C1 segment of cervical spinal cord (tissue), 14 donors: Measurements from ENCODE around the gene ITSN1.

Experiments
- DNase-seq, 14 donors: peaks; one replicate each; lab custom pipeline; 2025; lab: John Stamatoyannopoulos, UW

ITSN1 gene

GRCh38 chr21:33886321-33886720, 244.0 kb downstream of the ITSN1 start:
- no peak for DNase-seq

DNA sequence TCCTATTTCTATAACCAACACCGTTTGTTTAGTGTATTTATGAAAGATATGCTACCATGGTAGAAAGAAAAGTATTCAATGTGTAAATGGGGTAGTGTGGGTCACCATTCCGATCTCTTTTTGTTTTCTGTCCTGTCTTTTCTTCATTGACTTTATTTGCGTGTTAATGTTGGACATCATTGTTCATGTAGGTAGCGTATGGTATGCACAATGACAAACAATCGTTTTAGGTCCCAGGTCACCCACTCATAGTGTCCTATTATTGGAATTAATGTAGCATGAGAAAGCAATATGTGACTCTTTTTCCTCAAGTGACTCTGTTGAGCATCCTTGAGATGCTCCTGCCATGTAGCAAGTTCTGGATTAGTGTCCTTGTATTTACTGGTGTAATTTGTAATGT, 247.9 kb downstream of the ITSN1 start:
- no peak for DNase-seq

DNA sequence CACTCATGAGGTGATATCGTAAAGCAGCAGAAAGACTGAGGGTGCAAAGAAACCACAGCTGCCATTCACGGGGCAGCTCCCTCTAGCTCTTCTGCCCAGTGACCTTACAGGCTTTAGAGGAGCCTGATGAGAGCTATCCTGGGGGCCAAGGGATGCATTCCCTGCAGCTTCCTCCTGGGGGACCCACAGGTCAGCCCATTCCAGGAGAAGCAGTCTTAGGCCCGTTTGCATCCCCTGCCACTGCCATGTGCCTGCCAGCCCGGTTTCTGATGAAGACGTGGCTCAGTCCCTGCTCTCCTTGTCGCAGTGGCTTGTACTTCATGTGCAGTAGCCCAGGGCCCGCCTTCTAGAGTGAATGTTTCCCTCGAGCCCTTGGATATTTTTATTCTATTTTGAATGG, 250.6 kb downstream of the ITSN1 start:
- DNase-seq = no peak

- DNase-seq = no peak
These were observed 251.6 kb downstream of the ITSN1 start for GRCh38 chr21:33893917-33894316.

GRCh38 chr21:33894736-33895288, 252.5 kb downstream of the ITSN1 start:
- peak in 12 of 14 donors; percentile 1 to 42 (median 18) for DNase-seq

DNA sequence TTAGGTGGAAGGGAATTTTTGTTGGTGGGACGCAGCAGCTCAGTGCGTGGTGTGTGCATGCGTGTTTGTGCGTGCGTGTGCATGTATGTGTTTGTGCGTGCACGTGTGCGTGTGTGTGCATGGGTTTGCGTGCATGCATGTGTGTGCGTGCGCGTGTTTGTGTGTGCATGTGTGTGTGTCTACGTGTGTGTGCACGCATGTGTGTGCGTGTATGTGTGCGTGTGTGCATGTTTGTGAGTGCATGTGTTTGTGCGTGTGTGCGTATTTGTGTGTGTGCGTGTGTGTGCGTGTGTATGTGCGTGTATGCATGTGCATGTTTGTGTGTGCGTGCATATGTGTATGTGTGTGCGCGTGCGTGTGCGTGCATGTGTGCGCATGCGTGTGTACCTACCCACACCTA, 253.1 kb downstream of the ITSN1 start:
- no peak for DNase-seq

GRCh38 chr21:33896691-33897090, 254.4 kb downstream of the ITSN1 start:
- no peak for DNase-seq

GRCh38 chr21:33897098-33897497, 254.8 kb downstream of the ITSN1 start:
- no peak for DNase-seq

- no peak for DNase-seq
These were observed 255.4 kb downstream of the ITSN1 start for GRCh38 chr21:33897739-33898138.

DNA sequence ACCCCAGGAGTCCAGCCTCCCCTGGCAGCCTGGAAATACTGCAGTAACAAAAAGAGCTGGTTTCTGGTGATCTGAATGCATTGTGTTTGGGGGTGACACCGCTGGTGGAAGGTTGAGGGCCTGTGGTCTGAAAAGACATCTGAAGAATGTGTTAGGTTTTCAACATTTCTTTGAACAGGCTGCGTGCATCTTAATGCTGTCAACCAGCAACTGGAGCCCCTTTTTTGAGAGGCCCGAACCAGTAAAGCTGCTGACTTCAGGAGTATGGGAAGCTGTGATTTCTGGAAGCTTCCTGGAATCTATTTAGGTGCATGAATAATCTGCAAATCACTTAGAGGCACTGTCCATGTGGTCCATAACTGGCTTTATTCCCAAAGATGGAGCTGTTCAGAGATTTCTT, 256.3 kb downstream of the ITSN1 start:
- no peak for DNase-seq

DNA sequence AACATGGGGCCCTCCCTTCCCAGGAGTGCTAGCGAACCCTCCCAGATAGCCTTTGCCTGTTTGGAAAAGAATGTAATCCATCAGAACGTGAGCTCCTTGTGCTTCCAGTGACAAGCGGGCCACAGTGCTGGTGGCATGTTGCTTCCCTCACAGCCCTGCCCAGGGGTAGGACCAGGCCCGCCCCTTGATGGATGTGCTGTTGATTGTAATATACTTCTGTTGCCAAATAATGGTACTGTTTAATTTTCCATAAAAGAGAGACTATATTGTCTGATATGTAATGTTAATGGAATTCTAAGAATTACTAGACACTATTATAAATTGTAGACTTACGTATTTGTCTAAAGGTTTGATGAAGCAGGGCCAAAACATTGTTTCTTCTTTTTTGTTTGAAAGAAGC, 256.9 kb downstream of the ITSN1 start:
- no peak for DNase-seq

DNA sequence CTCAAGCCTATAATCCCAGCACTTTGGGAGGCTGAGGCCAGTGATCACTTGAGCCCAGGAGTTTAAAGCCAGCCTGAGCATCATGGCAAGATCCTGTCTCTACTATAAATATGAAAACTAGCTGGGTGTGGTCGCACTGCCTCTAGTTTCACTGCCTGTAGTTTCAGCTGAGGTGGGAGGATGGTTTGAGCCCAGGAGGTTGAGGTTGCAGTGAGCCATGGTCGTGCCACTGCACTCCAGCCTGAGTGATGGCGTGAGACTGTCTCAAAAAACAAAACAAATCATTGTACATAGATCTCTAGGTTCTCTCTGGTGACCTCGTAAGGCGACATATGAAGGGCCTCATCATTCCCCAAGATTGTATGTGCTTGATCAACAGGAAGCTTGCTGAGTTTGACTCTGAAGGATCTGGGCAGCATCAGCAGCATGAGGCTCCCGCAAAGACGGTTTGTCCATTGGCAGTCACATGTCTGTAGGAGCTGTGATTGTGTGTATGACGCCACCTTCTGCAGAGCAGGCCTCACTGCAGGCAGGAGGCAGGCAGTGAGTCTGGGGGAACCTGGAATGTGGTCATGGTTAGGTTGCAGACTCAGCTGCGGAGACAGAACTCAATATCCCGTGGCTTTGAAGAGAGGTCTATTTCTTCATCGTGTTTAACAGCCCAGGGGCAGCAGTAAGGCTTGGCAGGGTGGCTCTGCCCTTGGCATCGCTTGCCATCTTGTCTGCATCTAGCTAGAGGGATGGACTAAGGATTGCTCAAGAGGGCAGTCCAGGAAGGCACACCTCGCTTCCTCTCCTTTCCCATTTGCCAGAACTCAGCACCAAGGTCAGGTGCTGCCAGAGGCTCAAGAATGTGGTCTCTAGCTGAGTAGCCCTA, 259.3 kb downstream of the ITSN1 start:
- peak in 10 of 14 donors; percentile 2 to 50 (median 16) for DNase-seq

DNA sequence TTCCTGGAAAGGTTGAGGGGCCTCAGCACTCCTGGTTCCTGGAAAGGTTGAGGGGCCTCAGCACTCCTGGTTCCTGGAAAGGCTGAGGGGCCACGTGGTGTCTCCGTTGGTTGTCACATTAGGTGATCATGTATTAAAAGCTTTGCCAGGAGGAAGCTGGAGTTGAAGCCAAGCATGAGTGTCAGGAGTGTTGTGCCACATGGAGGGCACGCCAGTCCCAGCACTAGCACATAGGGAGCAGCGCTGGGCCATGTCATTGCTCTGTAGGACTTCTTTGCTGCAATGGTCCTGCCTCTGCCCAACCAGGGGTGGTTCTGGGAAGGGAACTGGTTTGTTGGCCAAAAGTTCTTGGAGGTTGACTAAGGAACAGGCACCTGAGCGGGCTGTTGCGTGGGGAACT, 260.0 kb downstream of the ITSN1 start:
- no peak for DNase-seq

DNA sequence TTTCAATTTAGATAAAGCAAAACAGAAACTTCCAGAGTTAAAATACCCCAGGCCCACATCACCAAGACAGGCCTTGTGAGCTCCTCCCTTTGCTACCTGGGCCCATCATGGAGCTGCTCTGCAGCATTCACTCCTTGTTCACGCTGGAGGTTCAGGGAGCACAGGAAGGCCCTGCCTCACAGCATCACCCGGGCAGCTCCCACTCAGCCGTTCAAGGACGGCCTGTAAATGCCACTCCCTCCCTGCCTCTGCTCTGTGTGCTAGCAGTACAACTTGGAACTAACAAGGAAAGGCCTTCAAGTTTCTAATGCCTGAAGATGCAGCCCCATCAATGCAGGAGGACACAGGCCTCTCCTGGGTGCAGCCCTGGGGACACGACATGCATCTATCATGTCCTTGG, 261.7 kb downstream of the ITSN1 start:
- DNase-seq = no peak

DNA sequence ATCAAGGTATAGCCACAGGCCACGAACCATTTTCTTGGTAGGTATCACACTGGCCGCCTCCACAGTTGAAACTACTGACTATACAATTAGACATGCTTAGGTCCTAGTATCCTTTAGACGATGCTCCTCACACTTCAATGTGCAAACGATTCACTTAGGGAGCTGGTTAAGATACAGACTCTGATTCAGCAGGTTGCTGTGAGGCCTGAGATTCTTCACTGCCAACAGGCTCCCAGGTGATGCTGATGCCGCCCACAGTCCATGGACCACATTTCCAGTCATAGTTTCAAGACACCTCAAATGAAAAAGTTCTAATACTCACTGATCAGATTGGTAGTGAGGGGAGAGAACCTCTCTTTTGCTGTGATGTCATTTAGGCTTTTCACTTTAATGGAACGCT, 266.5 kb downstream of the ITSN1 start:
- DNase-seq = no peak

- DNase-seq = no peak
These were observed 267.5 kb downstream of the ITSN1 start for GRCh38 chr21:33909756-33910155.

DNA sequence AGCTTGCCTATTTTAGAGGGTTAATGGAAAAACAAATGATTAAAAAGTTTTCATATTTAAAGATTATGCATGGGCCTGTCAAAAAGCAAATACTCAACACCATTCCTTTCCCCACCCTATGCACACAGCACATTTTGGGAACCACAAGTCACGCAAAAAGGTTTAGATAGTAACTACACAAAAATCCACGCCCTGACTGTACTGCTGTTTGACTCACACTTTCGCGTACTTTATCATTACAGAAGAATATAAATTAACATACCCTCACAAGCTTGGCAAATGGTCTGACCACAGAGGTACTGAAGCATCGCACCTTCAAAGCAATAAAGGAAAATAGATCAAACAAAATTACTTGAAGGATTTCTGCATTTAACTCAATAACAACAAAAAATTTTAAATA, 271.9 kb downstream of the ITSN1 start:
- no peak for DNase-seq

- DNase-seq = peak; percentile 78 to 99 (median 96)
These were observed 273.3 kb downstream of the ITSN1 start, which contains the start of gene ATP5PO for GRCh38 chr21:33915368-33916199. Gene ATP5PO, minus strand, starts transcription at chr21:33915804. Its CDS starts 41 bp downstream, at chr21:33915763.

DNA sequence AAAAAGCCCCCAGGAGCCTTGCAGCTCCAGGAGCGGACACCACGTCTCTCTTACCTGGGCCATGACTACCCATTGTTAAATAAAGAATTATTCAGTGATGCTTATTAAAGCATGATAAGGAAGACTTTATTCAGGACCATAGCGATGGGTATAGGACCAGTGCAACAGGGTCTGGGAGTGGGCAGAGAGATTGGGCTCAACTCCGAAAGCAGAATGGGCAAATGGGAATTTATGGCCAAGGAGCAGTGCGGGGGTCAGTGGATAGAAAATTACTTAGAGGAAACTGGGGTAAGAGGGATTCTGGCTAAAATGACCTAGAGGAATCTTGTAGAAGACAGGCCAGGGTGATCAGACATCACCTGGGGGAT, 273.9 kb downstream of the ITSN1 start:
- DNase-seq = peak in 1 of 14 donors; percentile 19

DNA sequence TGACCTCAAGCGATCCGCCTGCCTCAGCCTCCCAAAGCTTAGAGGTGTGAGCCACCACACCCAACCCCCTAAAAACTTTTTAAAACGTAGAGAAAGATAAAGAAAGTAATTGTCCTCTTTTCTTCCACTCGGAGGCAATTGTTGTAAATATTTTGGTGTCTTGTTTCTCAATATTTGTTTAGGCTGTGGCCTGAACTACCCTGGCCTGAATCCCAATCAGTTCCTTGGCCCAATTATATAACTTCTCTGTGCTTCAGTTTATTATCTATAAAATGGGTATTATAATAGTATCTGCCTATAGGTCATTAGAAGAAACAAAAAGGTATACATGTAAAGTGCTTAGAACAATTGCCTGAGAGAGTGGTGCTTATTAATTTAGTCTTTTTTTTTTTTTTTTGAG, 275.1 kb downstream of the ITSN1 start:
- DNase-seq = no peak

DNA sequence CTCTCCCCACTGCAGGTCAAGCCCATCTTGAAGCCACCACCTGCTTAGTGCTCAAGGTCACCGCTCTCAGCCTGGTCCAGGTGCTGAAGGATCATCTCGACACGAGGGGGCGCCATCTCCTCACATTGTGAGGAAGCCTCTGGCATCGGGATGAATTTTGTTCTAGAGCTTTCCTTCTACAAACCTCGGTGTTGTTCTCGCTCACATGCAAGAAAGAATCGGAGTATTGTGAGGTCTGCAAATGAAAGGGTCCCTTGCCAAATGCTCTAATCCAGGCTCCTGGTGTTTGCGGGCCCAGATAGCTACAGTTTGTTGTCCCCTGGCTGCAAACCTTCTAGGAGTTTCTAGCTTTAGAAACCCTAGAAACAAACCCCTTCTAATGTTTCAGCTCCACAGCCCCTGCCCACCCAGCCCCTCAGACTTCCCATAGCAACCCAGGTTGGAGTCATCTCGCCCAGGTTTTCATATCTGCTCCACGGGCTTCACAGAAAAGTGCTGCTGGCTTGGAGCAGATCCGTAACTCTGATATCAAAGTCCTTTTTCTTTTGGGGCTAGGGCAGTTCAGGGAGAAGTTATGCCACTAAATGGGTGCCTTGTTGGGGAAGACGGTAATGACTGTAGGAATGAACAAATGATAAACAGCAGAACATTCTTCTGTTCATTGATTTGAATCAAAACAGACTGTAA, 281.9 kb downstream of the ITSN1 start:
- peak; percentile 26 to 91 (median 76) for DNase-seq

- DNase-seq = peak in 2 of 14 donors; percentile 17 to 39
These were observed 282.4 kb downstream of the ITSN1 start for GRCh38 chr21:33924766-33925100.
